SK-N-MC (cell line): Measurements from ENCODE around the gene ASIC2.

ENCODE experiments used
- DNase-seq: peaks from one replicate; pipeline ENCODE4 v3.0.0-alpha.2; 2011; ENCODE audit warnings: low read depth, low spot score
- H3K27ac ChIP-seq: fragments of 200-600 bp; sonication (generic); 2 replicates; pipeline ENCODE4 v1.5.1; 2016; ENCODE audit warnings: mixed run types
- H3K36me3 ChIP-seq: fragments of 200-600 bp; sonication (generic); 2 replicates; pipeline ENCODE4 v1.6.1; 2017; ENCODE audit warnings: antibody characterized with exemption, low read length, mixed read lengths; ENCODE audit not compliant: insufficient read depth
- H3K4me3 ChIP-seq: fragments of 200-600 bp; sonication (generic); 2 replicates; pipeline ENCODE4 v1.5.1; 2016
- H3K9ac ChIP-seq: fragments of 200-600 bp; sonication (generic); 2 replicates; pipeline ENCODE4 v1.8.0; 2017; ENCODE audit warnings: mixed run types, mixed read lengths; ENCODE audit not compliant: insufficient read length
- H3K9me3 ChIP-seq: fragments of 200-600 bp; sonication (generic); 2 replicates; pipeline ENCODE4 v1.6.1; 2017; ENCODE audit warnings: low read depth, mild to moderate bottlenecking, antibody characterized with exemption, low read length, moderate library complexity, mixed read lengths
- EZH2 ChIP-seq: fragments of 200-600 bp; sonication (generic); IDR thresholded peaks from one replicate; pipeline ENCODE4 v1.6.1; 2017; ENCODE audit warnings: antibody characterized with exemption
- FOXP2 ChIP-seq: optimal IDR thresholded peaks from 2 replicates; pipeline ENCODE3; 2011; ENCODE audit warnings: mild to moderate bottlenecking, moderate library complexity; ENCODE audit not compliant: insufficient read depth; ENCODE audit errors: extremely low read length, control extremely low read depth
- POLR2AphosphoS5 ChIP-seq: IDR thresholded peaks from 2 replicates; pipeline ENCODE4 v1.6.1; 2012; ENCODE audit warnings: mild to moderate bottlenecking, low read depth, low read length, borderline replicate concordance

The ASIC2 gene

GRCh38 chr17:33243732-33244131 is 49.4 kb downstream of the ASIC2 start:
- TF ChIP-seq EZH2: no peak
- no peak for TF ChIP-seq POLR2AphosphoS5
- TF ChIP-seq FOXP2: no peak
- Histone ChIP-seq H3K9ac (no peak overlapping the region), H3K27ac (no peak overlapping the region), H3K36me3 (no peaks in the 10 kb centered on the region), H3K9me3 (no peaks in the 10 kb centered on the region), H3K4me3 (no peak overlapping the region)
- DNase-seq: no peak

GRCh38 chr17:33242375-33243124 is 50.5 kb downstream of the ASIC2 start:
- no peak for TF ChIP-seq FOXP2
- Histone ChIP-seq H3K4me3 (no peak overlapping the region), H3K9ac (no peak overlapping the region), H3K27ac (no peak overlapping the region), H3K9me3 (no peaks in the 10 kb centered on the region), H3K36me3 (no peaks in the 10 kb centered on the region)
- DNase-seq: no peak

- no peaks in the 10 kb centered on the region for H3K36me3 ChIP-seq
- no peaks in the 10 kb centered on the region for H3K9me3 ChIP-seq
- no peak overlapping the region for H3K4me3 ChIP-seq
- H3K27ac ChIP-seq: no peak overlapping the region
- H3K9ac ChIP-seq: no peak overlapping the region
- TF ChIP-seq FOXP2: no peak
- TF ChIP-seq EZH2: no peak
- TF ChIP-seq POLR2AphosphoS5: no peak
- no peak for DNase-seq
These were observed 51.7 kb downstream of the ASIC2 start for GRCh38 chr17:33241390-33241789.

DNA sequence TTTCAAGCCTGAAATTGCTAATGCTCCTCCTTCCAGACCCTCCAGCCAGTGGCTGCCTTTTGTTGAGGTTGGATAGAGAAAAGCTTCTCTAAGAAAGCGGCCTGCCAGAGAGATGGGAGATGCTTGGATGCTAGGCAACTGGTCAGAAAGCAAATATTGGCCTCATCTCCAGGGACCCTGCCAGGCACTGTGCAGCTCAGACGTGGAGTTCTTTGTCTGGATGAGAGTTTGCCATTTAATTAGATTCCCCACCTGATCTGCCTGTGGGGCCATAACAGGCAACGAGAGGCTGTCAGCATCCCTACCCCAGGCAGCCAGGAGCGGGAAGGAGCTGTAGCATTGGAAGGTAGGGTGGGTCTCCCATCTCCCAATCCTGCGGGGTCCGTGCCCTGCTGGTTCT is 52.7 kb downstream of the ASIC2 start:
- Histone ChIP-seq H3K36me3 (no peaks in the 10 kb centered on the region), H3K27ac (no peak overlapping the region), H3K9ac (no peak overlapping the region), H3K4me3 (no peak overlapping the region), H3K9me3 (no peaks in the 10 kb centered on the region)
- DNase-seq: no peak
- TF ChIP-seq POLR2AphosphoS5: no peak
- no peak for TF ChIP-seq FOXP2
- TF ChIP-seq EZH2: no peak

DNA sequence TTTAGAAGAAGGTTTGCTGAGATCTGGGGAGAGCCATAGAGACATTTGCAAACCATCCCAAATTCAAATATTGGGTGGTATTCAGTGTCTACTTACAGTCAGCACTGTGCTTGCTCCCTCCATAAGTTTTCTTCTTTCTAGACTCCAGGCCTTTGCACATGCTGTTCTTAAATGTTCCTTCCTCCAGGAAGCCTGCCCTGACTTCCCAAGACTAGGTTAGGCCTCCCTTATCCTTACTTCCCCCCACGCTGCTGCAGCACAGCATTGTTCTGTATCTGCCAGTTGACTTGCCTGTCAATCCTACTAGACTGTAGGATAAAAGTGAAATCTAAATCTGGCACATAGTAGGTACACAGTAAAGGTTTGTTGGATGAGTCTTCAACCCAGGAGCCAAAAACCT is 53.4 kb downstream of the ASIC2 start:
- TF ChIP-seq POLR2AphosphoS5: no peak
- TF ChIP-seq EZH2: no peak
- TF ChIP-seq FOXP2: no peak
- Histone ChIP-seq H3K36me3 (no peaks in the 10 kb centered on the region), H3K4me3 (no peak overlapping the region), H3K27ac (no peak overlapping the region), H3K9ac (no peak overlapping the region), H3K9me3 (no peaks in the 10 kb centered on the region)
- DNase-seq: no peak

GRCh38 chr17:33234930-33235685 is 58.0 kb downstream of the ASIC2 start:
- Histone ChIP-seq H3K9ac (no peak overlapping the region), H3K27ac (no peak overlapping the region), H3K9me3 (no peaks in the 10 kb centered on the region), H3K36me3 (no peaks in the 10 kb centered on the region), H3K4me3 (no peak overlapping the region)
- no peak for DNase-seq
- TF ChIP-seq FOXP2 (no peak), EZH2 (no peak)

DNA sequence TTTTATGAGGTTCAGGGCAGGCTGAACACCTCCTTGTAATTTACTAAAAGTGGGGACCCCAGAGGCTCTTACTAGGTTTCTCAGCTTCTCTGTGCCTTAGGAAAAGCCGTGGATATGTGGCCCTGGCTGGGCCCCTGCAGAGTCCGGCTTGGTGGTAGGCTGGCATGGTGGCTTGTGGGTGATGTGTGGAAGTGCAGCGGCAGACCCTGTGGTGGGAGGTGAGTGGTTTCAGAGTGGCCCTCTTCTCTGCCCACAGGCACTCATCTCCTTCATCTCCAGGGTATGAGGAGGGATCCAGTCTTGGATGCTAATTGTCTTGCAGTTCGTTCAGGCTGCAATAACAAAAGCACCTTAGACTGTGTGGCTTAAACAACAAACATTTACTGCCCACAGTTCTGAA is 58.9 kb downstream of the ASIC2 start:
- TF ChIP-seq FOXP2 (no peak), POLR2AphosphoS5 (no peak), EZH2 (no peak)

GRCh38 chr17:33233811-33234177 is 59.3 kb downstream of the ASIC2 start:
- TF ChIP-seq FOXP2 (no peak), POLR2AphosphoS5 (no peak), EZH2 (no peak)
- Histone ChIP-seq H3K4me3 (no peak overlapping the region), H3K36me3 (no peaks in the 10 kb centered on the region), H3K27ac (no peak overlapping the region), H3K9ac (no peak overlapping the region), H3K9me3 (no peaks in the 10 kb centered on the region)
- DNase-seq: no peak

More for the DNA sequence above, 58.9 kb downstream of the ASIC2 start:
- H3K9me3 ChIP-seq: no peaks in the 10 kb centered on the region
- no peak overlapping the region for H3K4me3 ChIP-seq
- no peak for DNase-seq
- no peaks in the 10 kb centered on the region for H3K36me3 ChIP-seq
- H3K9ac ChIP-seq: no peak overlapping the region
- H3K27ac ChIP-seq: no peak overlapping the region

- no peak overlapping the region for H3K9ac ChIP-seq
- no peaks in the 10 kb centered on the region for H3K36me3 ChIP-seq
- TF ChIP-seq EZH2: no peak
- TF ChIP-seq POLR2AphosphoS5: no peak
- no peak for TF ChIP-seq FOXP2
- no peak overlapping the region for H3K27ac ChIP-seq
- no peak for DNase-seq
- no peak overlapping the region for H3K4me3 ChIP-seq
- no peaks in the 10 kb centered on the region for H3K9me3 ChIP-seq
These were observed 63.6 kb downstream of the ASIC2 start for GRCh38 chr17:33229499-33229898.
